Fibroblast of villous mesenchyme (primary cell): ENCODE data around the gene PATL1. TPM values are rescaled to one million over a fixed set of nuclear protein-coding genes. Genes with fewer than 3 reads are reported as not detected.

Experiments
- DNase-seq: peaks from one replicate; pipeline ENCODE4 v3.0.0-alpha.2; 2010; ENCODE audit warnings: low read depth
- H3K4me3 ChIP-seq: 2 replicates; pipeline ENCODE4 v1.5.1; 2011; ENCODE audit warnings: low read depth, mild to moderate bottlenecking, low read length
- CTCF ChIP-seq: IDR thresholded peaks from 2 replicates; pipeline ENCODE4 v1.5.1; 2012; ENCODE audit warnings: low read depth, mild to moderate bottlenecking, low read length; ENCODE audit not compliant: insufficient read depth
- total RNA-seq: library from RNA; depleted of rRNA; stranded (reverse); fragments of >200 nt; gene quantifications from 2 replicates; pipeline ENCODE4 v1.2.3, GENCODE V29; 2012

The PATL1 gene
- total RNA-seq, 1 donor, result 15.5 TPM

- TF ChIP-seq CTCF, result no peak
- DNase-seq, result peak; percentile 100
- H3K4me3 ChIP-seq, result peak within 1 kb of the TSS; percentile 66
Observed at GRCh38 chr11:59615637-59616395, 53.0 kb downstream of the PATL1 start, which contains the start of gene OSBP. TSS of gene OSBP (minus strand) at chr11:59615774. CDS start at chr11:59615664, 110 bp downstream.

GRCh38 chr11:59615120-59615636 lies 53.7 kb downstream of the PATL1 start:
- no peak for TF ChIP-seq CTCF
- DNase-seq, result no peak
- H3K4me3 ChIP-seq, result peak overlapping the region; percentile 66

GRCh38 chr11:59614277-59615119 lies 54.3 kb downstream of the PATL1 start:
- peak; percentile 14 for DNase-seq
- peak overlapping the region; percentile 66 for H3K4me3 ChIP-seq
- TF ChIP-seq CTCF, result no peak

GRCh38 chr11:59611570-59612565 lies 57.0 kb downstream of the PATL1 start:
- H3K4me3 ChIP-seq, result no peak overlapping the region
- peak; percentile 33 for DNase-seq
- no peak for TF ChIP-seq CTCF

- DNase-seq, result no peak
- TF ChIP-seq CTCF, result no peak
- H3K4me3 ChIP-seq, result no peak overlapping the region
Observed at GRCh38 chr11:59610289-59610688, 58.5 kb downstream of the PATL1 start.

- DNase-seq, result no peak
- TF ChIP-seq CTCF, result no peak
Observed at GRCh38 chr11:59607703-59608454, 61.0 kb downstream of the PATL1 start.

More at GRCh38 chr11:59607703-59608454, 61.0 kb downstream of the PATL1 start:
- no peak overlapping the region for H3K4me3 ChIP-seq
